ENCODE data around the gene LRTM2.

The LRTM2 gene

GRCh38 chr12:1799051-1799881, 21.1 kb upstream of the LRTM2 start:
- no peaks in the 10 kb centered on the region for H3K36me3 ChIP-seq (ENCODE audit: insufficient read depth)
- H2AFZ ChIP-seq (ENCODE audit: low read depth): no peak overlapping the region
- H3K27ac ChIP-seq: no peak overlapping the region
- H4K20me1 ChIP-seq (ENCODE audit: insufficient read depth): no peaks in the 10 kb centered on the region
- peaks cover 5% of the 10 kb centered on the region for H3K4me1 ChIP-seq (ENCODE audit: low read depth, poor library complexity, severe bottlenecking)
- no peak for TF ChIP-seq CTCF (conservative IDR thresholded peaks at IDR 0.05; ENCODE audit: low read depth, low read length)
- no peaks in the 10 kb centered on the region for H3K27me3 ChIP-seq (ENCODE audit: insufficient read depth, low read depth)
- H3K79me2 ChIP-seq (ENCODE audit: insufficient read depth, low read depth): no peaks in the 10 kb centered on the region
- H3K4me3 ChIP-seq (IDR thresholded peaks at IDR 0.05; ENCODE audit: insufficient read depth, low read depth, low read length): no peak overlapping the region
- H3K9ac ChIP-seq: no peak overlapping the region
- H3K4me2 ChIP-seq: no peak overlapping the region

DNA sequence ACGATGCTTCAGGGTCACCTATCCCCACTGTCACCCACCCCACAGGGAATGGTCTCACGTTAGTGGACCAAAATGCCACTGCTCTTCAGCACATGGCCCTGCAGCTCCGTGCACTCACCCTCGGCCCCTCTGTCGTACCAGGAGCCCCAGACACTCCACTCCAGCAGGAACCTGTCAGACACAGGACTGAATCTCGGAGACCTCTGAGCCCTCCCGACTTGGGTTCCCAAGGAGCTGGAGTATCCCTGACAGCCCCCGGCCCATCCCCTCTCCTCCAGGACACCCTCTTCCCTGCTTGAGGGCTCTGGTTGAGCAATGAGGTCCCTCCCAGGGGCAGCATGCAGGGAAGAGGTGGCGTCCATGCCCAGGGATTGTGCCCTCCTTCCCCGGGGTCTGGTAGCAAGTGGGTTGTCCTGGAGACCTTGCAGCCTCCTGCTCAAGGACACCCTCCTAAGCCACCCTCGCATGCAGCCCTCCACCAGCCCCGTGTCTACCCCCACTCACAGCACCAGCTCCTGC, 20.4 kb upstream of the LRTM2 start:
- Histone ChIP-seq H3K27me3 (ENCODE audit: insufficient read depth, low read depth) (no peaks in the 10 kb centered on the region), H3K9ac (no peak overlapping the region), H3K36me3 (ENCODE audit: insufficient read depth) (no peaks in the 10 kb centered on the region), H3K4me2 (no peak overlapping the region), H3K27ac (no peak overlapping the region), H3K4me3 (IDR thresholded peaks at IDR 0.05; ENCODE audit: insufficient read depth, low read depth, low read length) (no peak overlapping the region), H3K4me1 (ENCODE audit: low read depth, poor library complexity, severe bottlenecking) (peaks cover 11% of the 10 kb centered on the region), H4K20me1 (ENCODE audit: insufficient read depth) (no peaks in the 10 kb centered on the region), H2AFZ (ENCODE audit: low read depth) (no peak overlapping the region), H3K79me2 (ENCODE audit: insufficient read depth, low read depth) (no peaks in the 10 kb centered on the region)
- no peak for TF ChIP-seq CTCF (conservative IDR thresholded peaks at IDR 0.05; ENCODE audit: low read depth, low read length)

- no peak overlapping the region for H2AFZ ChIP-seq (ENCODE audit: low read depth)
- no peaks in the 10 kb centered on the region for H3K79me2 ChIP-seq (ENCODE audit: insufficient read depth, low read depth)
- no peaks in the 10 kb centered on the region for H3K36me3 ChIP-seq (ENCODE audit: insufficient read depth)
- H3K9ac ChIP-seq: no peak overlapping the region
- H3K4me2 ChIP-seq: no peak overlapping the region
- H3K4me3 ChIP-seq (IDR thresholded peaks at IDR 0.05; ENCODE audit: insufficient read depth, low read depth, low read length): no peak overlapping the region
- peaks cover 9% of the 10 kb centered on the region for H3K4me1 ChIP-seq (ENCODE audit: low read depth, poor library complexity, severe bottlenecking)
- no peaks in the 10 kb centered on the region for H4K20me1 ChIP-seq (ENCODE audit: insufficient read depth)
- no peaks in the 10 kb centered on the region for H3K27me3 ChIP-seq (ENCODE audit: insufficient read depth, low read depth)
- no peak for TF ChIP-seq CTCF (conservative IDR thresholded peaks at IDR 0.05; ENCODE audit: low read depth, low read length)
- H3K27ac ChIP-seq: no peak overlapping the region
These were observed 19.7 kb upstream of the LRTM2 start for GRCh38 chr12:1800401-1801302.

- Histone ChIP-seq H3K4me3 (IDR thresholded peaks at IDR 0.05; ENCODE audit: insufficient read depth, low read depth, low read length) (no peak overlapping the region), H2AFZ (ENCODE audit: low read depth) (no peak overlapping the region), H3K79me2 (ENCODE audit: insufficient read depth, low read depth) (no peaks in the 10 kb centered on the region), H3K4me1 (ENCODE audit: low read depth, poor library complexity, severe bottlenecking) (peaks cover 7% of the 10 kb centered on the region), H4K20me1 (ENCODE audit: insufficient read depth) (no peaks in the 10 kb centered on the region), H3K36me3 (ENCODE audit: insufficient read depth) (no peaks in the 10 kb centered on the region), H3K9ac (no peak overlapping the region), H3K27ac (no peak overlapping the region), H3K4me2 (no peak overlapping the region), H3K27me3 (ENCODE audit: insufficient read depth, low read depth) (no peaks in the 10 kb centered on the region)
- no peak for TF ChIP-seq CTCF (conservative IDR thresholded peaks at IDR 0.05; ENCODE audit: low read depth, low read length)
These were observed 18.9 kb upstream of the LRTM2 start for GRCh38 chr12:1801303-1801975.
